NCI-H128 (cell line): Measurements from ENCODE around the gene GALP.
"Not testable (repeated sequence)": the region's sequence is repeated elsewhere in the genome, so short reads cannot be mapped to it uniquely, and the experiment has no call there.

ENCODE experiments used
- DNase-seq: peaks from one replicate; lab custom pipeline; 2025; ENCODE audit not compliant: unreplicated experiment; lab: John Stamatoyannopoulos, UW

Gene GALP

GRCh38 chr19:56147307-56147706 is 28.5 kb upstream of the GALP start:
- no peak for DNase-seq

- no peak for DNase-seq
Observed at GRCh38 chr19:56148096-56148495, 27.7 kb upstream of the GALP start.

- DNase-seq = not testable (repeated sequence)
Observed at GRCh38 chr19:56148955-56149655, 26.7 kb upstream of the GALP start.

GRCh38 chr19:56149656-56150038 is 26.2 kb upstream of the GALP start:
- DNase-seq = no peak

- no peak for DNase-seq
Observed at GRCh38 chr19:56150358-56150757, 25.4 kb upstream of the GALP start.

- no peak for DNase-seq
Observed at GRCh38 chr19:56152644-56153043, 23.2 kb upstream of the GALP start.

- DNase-seq = no peak
Observed at GRCh38 chr19:56153507-56153906, 22.3 kb upstream of the GALP start.

GRCh38 chr19:56155124-56155687 is 20.6 kb upstream of the GALP start:
- no peak for DNase-seq

- DNase-seq = no peak
Observed at GRCh38 chr19:56156768-56157167, 19.0 kb upstream of the GALP start.

- DNase-seq = no peak
Observed at GRCh38 chr19:56158170-56158757, 17.5 kb upstream of the GALP start.

- no peak for DNase-seq
Observed at GRCh38 chr19:56159009-56159559, 16.7 kb upstream of the GALP start.

- DNase-seq = no peak
Observed at GRCh38 chr19:56159622-56160271, 16.1 kb upstream of the GALP start.

- DNase-seq = no peak
Observed at GRCh38 chr19:56161534-56161933, 14.3 kb upstream of the GALP start.

- no peak for DNase-seq
Observed at GRCh38 chr19:56162258-56162657, 13.6 kb upstream of the GALP start.

- DNase-seq = no peak
Observed at GRCh38 chr19:56163097-56163496, 12.7 kb upstream of the GALP start.

GRCh38 chr19:56167064-56167578 is 8.7 kb upstream of the GALP start:
- DNase-seq = no peak

GRCh38 chr19:56170261-56170660 is 5.5 kb upstream of the GALP start:
- no peak for DNase-seq

- no peak for DNase-seq
Observed at GRCh38 chr19:56174086-56174485, 1.7 kb upstream of the GALP start.

- no peak for DNase-seq
Observed at GRCh38 chr19:56174550-56174949, 1.3 kb upstream of the GALP start.

GRCh38 chr19:56176310-56176709 is 502 bp downstream of the GALP start:
- not testable (repeated sequence) for DNase-seq

GRCh38 chr19:56176881-56177280 is 1.1 kb downstream of the GALP start:
- DNase-seq = no peak
